GM23338 (cell line): ENCODE data around the gene BICRAL. TPM values are rescaled to one million over a fixed set of nuclear protein-coding genes. Genes with fewer than 3 reads are reported as not detected.

Experiments
- ZNF114 ChIP-seq: fragments of 250-450 bp; sonication (Bioruptor Pico); IDR thresholded peaks from 2 replicates; pipeline ENCODE4 v1.5.0; 2020; ENCODE audit warnings: mild to moderate bottlenecking, moderate library complexity
- polyA plus RNA-seq: library from polyadenylated mRNA; unstranded; fragments of >200 nt; fragmentation: Nextera tagmentation; extraction: Ambion mirVana; gene quantifications from 2 replicates; pipeline ENCODE4 v1.2.1, GENCODE V29; 2016
- total RNA-seq: library from RNA; depleted of rRNA; stranded (reverse); fragments of >200 nt; shearing (Covaris generic); gene quantifications from 2 replicates; pipeline ENCODE4 v1.2.3, GENCODE V29; 2014
- TF ChIP-seq, protein P1 (sequence below): fragments of 250-450 bp; sonication (Bioruptor Pico); IDR thresholded peaks from 2 replicates; pipeline ENCODE4 v1.5.0; 2020; ENCODE audit warnings: mild to moderate bottlenecking, moderate library complexity
- TF ChIP-seq, protein P2 (sequence below): IDR thresholded peaks from 2 replicates; pipeline ENCODE4 v1.6.1; 2016; ENCODE audit warnings: antibody characterized with exemption
- TF ChIP-seq, protein P3 (sequence below): IDR thresholded peaks from one replicate; pipeline ENCODE4 v1.6.1; 2018; ENCODE audit warnings: antibody characterized with exemption; ENCODE audit not compliant: unreplicated experiment

Gene BICRAL
- total and polyA plus RNA-seq, 2 experiments from 2014 or later: 3.4 to 11.7 TPM

DNA sequence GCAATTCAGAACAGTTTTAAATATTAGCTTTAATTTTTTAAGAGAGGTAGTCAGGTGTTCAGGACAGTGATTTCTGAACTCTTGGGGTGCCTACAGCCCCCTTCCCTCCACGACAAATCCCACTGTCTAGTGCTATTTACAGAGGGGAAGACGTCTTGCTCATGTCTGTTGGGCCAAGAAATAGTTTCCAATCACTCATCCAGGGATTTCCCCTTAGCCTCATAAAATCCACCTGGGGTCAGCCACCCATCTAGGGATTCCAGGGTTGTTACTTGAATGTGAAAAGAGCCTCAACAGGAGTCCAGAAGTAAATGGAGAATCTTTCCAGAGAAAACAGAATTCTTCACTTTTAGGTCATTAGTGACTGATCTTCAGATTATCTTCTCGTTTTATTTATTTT, 37.0 kb downstream of the BICRAL start (continued):
- TF ChIP-seq, protein P1, sequence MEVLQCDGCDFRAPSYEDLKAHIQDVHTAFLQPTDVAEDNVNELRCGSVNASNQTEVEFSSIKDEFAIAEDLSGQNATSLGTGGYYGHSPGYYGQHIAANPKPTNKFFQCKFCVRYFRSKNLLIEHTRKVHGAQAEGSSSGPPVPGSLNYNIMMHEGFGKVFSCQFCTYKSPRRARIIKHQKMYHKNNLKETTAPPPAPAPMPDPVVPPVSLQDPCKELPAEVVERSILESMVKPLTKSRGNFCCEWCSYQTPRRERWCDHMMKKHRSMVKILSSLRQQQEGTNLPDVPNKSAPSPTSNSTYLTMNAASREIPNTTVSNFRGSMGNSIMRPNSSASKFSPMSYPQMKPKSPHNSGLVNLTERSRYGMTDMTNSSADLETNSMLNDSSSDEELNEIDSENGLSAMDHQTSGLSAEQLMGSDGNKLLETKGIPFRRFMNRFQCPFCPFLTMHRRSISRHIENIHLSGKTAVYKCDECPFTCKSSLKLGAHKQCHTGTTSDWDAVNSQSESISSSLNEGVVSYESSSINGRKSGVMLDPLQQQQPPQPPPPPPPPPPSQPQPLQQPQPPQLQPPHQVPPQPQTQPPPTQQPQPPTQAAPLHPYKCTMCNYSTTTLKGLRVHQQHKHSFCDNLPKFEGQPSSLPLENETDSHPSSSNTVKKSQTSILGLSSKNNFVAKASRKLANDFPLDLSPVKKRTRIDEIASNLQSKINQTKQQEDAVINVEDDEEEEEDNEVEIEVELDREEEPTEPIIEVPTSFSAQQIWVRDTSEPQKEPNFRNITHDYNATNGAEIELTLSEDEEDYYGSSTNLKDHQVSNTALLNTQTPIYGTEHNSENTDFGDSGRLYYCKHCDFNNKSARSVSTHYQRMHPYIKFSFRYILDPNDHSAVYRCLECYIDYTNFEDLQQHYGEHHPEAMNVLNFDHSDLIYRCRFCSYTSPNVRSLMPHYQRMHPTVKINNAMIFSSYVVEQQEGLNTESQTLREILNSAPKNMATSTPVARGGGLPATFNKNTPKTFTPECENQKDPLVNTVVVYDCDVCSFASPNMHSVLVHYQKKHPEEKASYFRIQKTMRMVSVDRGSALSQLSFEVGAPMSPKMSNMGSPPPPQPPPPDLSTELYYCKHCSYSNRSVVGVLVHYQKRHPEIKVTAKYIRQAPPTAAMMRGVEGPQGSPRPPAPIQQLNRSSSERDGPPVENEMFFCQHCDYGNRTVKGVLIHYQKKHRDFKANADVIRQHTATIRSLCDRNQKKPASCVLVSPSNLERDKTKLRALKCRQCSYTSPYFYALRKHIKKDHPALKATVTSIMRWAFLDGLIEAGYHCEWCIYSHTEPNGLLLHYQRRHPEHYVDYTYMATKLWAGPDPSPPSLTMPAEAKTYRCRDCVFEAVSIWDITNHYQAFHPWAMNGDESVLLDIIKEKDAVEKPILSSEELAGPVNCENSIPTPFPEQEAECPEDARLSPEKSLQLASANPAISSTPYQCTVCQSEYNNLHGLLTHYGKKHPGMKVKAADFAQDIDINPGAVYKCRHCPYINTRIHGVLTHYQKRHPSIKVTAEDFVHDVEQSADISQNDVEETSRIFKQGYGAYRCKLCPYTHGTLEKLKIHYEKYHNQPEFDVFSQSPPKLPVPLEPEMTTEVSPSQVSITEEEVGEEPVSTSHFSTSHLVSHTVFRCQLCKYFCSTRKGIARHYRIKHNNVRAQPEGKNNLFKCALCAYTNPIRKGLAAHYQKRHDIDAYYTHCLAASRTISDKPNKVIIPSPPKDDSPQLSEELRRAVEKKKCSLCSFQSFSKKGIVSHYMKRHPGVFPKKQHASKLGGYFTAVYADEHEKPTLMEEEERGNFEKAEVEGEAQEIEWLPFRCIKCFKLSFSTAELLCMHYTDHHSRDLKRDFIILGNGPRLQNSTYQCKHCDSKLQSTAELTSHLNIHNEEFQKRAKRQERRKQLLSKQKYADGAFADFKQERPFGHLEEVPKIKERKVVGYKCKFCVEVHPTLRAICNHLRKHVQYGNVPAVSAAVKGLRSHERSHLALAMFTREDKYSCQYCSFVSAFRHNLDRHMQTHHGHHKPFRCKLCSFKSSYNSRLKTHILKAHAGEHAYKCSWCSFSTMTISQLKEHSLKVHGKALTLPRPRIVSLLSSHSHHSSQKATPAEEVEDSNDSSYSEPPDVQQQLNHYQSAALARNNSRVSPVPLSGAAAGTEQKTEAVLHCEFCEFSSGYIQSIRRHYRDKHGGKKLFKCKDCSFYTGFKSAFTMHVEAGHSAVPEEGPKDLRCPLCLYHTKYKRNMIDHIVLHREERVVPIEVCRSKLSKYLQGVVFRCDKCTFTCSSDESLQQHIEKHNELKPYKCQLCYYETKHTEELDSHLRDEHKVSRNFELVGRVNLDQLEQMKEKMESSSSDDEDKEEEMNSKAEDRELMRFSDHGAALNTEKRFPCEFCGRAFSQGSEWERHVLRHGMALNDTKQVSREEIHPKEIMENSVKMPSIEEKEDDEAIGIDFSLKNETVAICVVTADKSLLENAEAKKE: no peak
- TF ChIP-seq, protein P2, sequence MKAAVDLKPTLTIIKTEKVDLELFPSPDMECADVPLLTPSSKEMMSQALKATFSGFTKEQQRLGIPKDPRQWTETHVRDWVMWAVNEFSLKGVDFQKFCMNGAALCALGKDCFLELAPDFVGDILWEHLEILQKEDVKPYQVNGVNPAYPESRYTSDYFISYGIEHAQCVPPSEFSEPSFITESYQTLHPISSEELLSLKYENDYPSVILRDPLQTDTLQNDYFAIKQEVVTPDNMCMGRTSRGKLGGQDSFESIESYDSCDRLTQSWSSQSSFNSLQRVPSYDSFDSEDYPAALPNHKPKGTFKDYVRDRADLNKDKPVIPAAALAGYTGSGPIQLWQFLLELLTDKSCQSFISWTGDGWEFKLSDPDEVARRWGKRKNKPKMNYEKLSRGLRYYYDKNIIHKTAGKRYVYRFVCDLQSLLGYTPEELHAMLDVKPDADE: no peak
- TF ChIP-seq, protein P3, sequence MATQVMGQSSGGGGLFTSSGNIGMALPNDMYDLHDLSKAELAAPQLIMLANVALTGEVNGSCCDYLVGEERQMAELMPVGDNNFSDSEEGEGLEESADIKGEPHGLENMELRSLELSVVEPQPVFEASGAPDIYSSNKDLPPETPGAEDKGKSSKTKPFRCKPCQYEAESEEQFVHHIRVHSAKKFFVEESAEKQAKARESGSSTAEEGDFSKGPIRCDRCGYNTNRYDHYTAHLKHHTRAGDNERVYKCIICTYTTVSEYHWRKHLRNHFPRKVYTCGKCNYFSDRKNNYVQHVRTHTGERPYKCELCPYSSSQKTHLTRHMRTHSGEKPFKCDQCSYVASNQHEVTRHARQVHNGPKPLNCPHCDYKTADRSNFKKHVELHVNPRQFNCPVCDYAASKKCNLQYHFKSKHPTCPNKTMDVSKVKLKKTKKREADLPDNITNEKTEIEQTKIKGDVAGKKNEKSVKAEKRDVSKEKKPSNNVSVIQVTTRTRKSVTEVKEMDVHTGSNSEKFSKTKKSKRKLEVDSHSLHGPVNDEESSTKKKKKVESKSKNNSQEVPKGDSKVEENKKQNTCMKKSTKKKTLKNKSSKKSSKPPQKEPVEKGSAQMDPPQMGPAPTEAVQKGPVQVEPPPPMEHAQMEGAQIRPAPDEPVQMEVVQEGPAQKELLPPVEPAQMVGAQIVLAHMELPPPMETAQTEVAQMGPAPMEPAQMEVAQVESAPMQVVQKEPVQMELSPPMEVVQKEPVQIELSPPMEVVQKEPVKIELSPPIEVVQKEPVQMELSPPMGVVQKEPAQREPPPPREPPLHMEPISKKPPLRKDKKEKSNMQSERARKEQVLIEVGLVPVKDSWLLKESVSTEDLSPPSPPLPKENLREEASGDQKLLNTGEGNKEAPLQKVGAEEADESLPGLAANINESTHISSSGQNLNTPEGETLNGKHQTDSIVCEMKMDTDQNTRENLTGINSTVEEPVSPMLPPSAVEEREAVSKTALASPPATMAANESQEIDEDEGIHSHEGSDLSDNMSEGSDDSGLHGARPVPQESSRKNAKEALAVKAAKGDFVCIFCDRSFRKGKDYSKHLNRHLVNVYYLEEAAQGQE: no peak
- TF ChIP-seq ZNF114 (CRISPR knock-in tag): no peak
